Fibroblast of mammary gland (primary cell): ENCODE results near the gene ANXA3.
A peak's percentile ranks its signal among the peaks of the same experiment; 100 is the strongest.

ENCODE experiments used
- DNase-seq: peaks from one replicate; pipeline ENCODE4 v3.0.0-alpha.2; 2010; ENCODE audit warnings: low read depth
- H3K4me3 ChIP-seq: 2 replicates; pipeline ENCODE4 v1.5.1; 2011; ENCODE audit warnings: low read depth, mild to moderate bottlenecking, low read length, moderate library complexity; ENCODE audit not compliant: control insufficient read depth
- TF ChIP-seq, protein P1 (sequence below): conservative IDR thresholded peaks from 2 replicates; pipeline ENCODE4 v1.5.1; 2011; ENCODE audit warnings: low read depth, low read length, inconsistent platforms; ENCODE audit not compliant: control insufficient read depth, insufficient read depth

Gene ANXA3

DNA sequence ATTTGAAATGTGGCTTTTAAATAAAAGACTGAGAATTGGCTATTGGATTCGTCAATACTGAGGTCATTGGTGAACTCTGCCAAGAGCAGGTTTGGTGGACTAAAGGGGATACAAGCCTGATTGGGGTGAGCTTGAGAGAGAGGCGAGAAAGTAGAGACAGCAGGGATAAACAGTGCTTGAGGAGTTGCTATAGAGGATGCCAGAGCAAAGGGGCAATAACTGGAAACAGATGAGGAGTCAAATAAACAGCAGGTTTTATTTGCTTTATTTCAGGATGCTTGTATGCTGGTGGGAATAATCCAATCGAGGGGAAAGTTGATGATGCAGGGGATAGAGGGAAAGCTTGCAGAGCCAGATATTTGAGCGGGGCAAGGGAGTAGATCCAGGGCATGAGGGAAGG, 24.0 kb upstream of the ANXA3 start:
- DNase-seq = no peak
- no peak overlapping the region for H3K4me3 ChIP-seq
- TF ChIP-seq, protein P1, sequence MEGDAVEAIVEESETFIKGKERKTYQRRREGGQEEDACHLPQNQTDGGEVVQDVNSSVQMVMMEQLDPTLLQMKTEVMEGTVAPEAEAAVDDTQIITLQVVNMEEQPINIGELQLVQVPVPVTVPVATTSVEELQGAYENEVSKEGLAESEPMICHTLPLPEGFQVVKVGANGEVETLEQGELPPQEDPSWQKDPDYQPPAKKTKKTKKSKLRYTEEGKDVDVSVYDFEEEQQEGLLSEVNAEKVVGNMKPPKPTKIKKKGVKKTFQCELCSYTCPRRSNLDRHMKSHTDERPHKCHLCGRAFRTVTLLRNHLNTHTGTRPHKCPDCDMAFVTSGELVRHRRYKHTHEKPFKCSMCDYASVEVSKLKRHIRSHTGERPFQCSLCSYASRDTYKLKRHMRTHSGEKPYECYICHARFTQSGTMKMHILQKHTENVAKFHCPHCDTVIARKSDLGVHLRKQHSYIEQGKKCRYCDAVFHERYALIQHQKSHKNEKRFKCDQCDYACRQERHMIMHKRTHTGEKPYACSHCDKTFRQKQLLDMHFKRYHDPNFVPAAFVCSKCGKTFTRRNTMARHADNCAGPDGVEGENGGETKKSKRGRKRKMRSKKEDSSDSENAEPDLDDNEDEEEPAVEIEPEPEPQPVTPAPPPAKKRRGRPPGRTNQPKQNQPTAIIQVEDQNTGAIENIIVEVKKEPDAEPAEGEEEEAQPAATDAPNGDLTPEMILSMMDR = no peak

DNA sequence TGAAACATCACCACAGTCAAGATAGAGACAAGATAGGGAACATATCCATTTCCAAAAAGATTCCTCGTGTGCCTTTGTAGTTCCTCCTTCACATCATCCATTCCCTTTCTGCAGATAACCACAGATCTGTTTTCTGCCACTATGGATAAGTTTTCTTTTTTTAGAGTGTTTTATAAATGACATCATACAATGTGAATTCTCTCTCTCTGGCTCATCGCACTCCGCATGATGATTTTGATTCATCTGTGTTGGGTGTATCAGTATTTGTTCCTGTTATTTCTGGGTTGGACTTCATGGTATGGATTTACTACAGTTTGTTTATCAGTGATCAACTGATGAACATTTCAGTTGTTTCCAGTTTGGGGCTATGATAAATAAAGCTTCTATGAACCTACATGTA, 23.2 kb upstream of the ANXA3 start:
- DNase-seq = peak; percentile 76
- no peak overlapping the region for H3K4me3 ChIP-seq
- TF ChIP-seq, protein P1 = no peak

DNA sequence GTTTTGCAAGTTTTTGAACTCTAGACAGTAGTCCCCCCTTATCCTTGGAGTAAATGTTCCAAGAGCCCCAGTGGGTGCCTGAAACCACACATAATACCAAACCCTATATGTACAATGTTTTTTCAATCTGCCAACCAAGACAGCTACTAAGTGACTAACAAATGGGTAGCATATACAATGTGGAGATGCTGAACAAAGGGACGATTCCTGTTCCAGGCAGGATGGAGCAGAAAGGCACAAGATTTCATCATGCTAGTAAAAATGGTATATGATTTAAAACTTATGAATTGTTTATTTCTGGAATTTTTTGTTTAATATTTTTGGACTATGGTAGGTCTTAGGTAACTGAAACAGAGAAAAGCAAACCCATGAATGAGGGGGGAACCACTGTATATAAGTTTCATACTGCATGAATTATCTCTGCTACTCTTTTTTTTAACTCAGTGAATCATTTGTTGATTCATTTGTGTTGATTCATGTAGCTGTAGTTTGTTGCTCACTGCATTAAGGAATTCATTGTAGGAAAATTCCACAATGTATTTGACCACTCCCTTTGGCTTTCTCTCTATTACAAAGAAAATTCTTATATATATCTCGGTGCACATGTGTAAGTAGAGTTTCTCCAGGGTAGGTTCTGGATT, 21.9 kb upstream of the ANXA3 start:
- DNase-seq = peak; percentile 80
- TF ChIP-seq, protein P1 = no peak
- no peak overlapping the region for H3K4me3 ChIP-seq

DNA sequence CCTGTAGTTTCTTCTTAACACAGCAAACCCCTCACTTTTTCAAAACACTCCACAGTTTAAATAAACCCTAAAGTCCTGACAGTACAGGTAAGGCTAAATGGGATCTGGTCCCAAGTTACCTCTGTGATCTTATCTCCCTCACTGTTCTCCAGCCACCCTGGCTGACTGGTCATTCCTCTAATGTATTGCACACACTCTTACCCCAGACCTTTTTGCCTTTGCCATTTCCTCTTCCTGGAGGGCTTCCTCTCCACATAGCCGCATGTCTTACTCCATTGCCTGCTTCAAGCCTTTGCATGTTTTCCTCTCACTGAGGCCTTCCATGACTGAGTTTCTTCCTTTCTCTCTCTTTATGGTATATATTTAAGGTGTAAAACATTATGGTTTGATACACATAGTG, 19.5 kb upstream of the ANXA3 start:
- TF ChIP-seq, protein P1 = no peak
- no peak overlapping the region for H3K4me3 ChIP-seq
- DNase-seq = no peak

DNA sequence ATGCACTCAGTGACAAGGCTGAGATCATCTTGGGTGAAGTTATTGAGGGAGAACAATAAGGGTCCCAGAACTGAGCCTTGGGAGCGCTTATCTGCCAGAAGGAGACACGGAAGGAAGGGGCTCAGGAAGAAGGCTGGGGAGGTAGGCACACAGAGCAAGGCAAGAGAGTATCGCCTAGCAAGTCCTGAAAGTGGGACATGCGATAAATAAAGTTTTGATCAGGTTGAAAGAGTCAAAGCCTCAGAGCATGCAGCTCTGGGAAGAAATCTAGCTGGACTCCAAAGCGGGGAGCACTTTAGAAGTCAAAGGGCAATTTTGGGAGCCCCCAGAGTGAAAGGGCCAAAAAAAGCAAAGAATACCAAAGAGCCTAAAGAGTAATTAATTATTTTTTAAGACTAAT, 17.7 kb upstream of the ANXA3 start:
- no peak for DNase-seq
- H3K4me3 ChIP-seq = no peak overlapping the region
- TF ChIP-seq, protein P1 = no peak

DNA sequence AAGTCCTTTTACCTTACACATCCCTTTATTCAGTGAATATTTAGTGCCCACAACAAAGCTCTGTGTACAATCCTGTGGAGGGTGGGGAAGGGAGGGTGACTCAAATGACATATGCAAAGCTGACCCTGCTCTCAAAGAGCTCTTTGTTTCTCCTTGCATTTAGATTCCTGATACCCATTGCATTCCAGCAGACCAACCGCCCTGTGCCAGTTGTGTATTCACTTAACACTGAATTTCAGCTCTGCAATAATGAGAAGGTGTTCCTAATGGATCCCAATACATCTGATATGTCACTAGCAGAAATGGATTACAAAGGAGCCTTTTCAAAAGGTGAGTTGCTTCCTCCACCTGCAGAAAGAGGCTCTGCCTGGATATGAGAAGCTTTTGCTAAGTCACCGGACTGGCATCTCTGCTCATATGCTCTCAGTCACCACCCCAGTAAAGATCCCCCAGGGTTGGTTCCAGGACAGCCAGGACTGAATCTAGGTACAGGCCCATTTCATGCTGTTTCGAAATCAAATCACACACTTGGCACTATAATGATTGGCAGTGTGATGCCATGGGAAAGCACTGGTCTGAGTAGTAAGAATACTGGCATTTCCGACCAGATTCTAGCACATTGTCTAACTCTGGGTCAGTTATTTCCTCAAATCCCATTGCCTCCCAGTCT, 17.1 kb upstream of the ANXA3 start:
- H3K4me3 ChIP-seq = no peak overlapping the region
- TF ChIP-seq, protein P1 = no peak
- no peak for DNase-seq

DNA sequence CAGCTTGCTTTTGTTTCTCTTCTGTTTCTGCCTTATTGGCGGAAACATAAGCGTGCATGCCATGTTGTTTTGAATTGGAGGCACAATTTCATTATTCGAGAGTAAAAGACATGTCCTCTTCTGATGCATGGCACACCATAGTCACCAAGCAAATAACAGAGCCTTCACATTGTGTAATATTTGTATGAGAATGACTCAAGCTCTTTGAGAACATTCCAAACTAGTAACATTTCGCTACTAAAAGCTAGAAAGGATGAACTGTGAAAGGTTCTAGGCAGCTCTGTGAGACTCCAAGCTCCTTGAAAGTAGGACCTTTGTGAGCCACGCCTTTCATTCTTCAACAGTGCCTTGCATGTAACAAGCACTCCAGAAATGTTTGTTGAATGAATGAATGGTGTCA, 9.2 kb upstream of the ANXA3 start:
- DNase-seq = peak; percentile 80
- TF ChIP-seq, protein P1 = no peak
- H3K4me3 ChIP-seq = no peak overlapping the region
